HG03103 (cell line): Measurements from ENCODE around the gene SEC61G.

Source experiments
- ATAC-seq: cut with Tn5 transposase; IDR thresholded peaks from one replicate; pipeline ENCODE4 v1.9.1; 2021; ENCODE audit warnings: low read depth; ENCODE audit not compliant: unreplicated experiment

Gene SEC61G

DNA sequence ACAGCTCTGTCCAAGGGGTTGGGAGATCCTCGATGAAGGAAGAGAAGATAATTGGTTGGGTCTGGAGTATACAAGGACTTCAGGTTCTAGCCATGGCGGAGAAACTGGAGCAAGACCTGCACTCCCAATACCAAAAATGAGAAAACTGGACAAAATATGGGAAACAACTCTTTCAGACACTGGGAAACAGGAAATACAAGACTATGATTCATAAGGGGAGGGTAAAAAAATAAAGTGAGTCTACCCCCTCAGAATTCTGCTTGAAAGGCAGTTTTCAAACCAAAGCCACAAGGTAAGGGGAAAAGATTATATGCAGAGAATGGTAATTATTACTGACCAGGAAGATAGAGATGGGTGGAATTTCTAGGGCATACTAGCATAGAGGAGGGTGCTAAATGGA, 10.2 kb upstream of the SEC61G start:
- no peak for ATAC-seq

DNA sequence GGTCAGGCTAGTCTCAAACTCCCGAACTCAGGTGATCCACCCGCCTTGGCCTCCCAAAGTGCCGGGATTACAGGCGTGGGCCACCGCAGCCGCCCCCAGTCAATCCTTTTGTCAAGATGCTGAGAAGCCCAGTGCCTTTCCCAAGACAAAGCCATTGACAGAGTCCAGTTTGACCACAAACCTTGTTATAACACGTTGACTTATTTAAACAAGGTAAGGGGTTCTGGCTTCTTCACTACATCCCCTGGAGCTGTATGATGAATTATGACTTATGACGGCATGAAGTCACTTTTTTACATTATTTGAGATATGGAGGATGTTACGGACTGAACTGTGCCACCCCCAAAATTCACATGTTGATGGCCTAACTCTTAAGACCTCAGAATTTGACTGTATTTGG, 5.8 kb upstream of the SEC61G start:
- no peak for ATAC-seq

DNA sequence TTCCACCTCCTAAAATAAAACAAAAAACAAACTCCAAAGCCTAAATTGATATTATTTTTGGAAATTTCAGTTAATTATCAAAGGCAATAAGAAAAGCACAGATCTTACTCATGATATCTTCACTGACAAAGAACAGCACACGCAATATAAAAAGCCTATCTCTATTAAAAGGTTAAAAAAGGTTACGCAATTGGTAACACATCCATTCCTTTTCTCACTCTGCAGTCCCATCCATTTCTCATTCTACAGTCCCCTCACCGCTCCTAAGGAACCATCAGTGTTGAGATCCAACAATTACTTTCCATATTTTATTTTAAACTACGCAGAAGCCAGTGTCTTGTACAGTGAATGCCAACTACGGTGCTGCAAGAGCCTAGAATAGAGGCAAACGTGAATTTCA, 1.3 kb downstream of the SEC61G start:
- no peak for ATAC-seq

DNA sequence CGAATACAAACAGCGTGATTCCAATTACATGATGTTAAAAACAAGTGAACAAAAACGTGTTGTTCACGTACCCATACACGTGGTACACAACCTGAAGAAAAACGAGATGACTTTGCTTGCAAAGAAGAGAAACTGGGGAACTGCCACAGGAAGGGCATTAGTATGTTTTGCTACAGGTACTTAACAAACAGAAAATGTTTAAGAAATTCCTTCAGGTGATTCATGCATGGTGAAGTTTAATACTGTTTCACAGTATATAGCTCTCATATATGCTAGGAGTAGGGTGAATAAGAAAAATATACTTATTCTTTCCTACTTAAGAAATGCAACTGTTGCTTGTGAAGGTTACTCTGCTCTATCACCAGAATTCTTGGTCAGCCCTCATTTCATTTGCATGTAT, 9.8 kb downstream of the SEC61G start:
- ATAC-seq, result no peak

DNA sequence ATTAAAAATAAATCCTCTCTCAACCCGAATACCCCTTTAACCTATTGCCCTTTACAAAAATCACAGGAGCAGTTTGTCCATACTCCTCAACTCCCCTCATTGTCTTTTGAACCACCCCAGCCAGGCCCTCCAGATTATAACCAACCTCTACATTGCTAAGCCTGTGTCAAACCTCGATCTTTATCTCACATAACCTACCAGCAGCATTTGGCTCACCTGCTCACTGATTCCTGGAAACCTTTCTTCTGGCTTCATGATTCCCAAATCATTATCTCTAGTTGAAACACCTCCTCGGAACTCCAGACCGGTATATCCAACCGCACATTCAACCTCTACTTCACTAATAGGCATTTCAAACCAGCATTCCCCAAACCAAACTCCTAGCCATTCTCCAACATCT, 11.8 kb downstream of the SEC61G start:
- no peak for ATAC-seq

DNA sequence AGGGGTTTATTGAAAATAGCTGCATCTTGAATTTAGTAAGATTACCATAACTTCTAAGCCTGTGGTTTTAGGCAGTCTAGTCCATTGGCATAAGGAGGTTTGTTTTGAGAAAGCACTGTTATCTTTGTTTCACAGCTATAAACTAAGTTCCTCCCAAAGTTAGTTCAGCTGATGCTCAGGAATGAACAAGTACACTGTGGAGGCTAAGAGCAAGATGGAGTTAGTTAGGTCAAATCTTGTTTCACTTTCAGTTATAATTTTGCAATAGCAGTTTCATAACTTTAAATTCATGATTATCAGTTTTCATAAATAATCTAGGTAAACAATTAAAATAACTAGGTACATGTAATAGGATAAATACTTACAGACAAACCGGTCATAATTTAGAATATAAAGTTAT, 15.4 kb downstream of the SEC61G start:
- no peak for ATAC-seq

DNA sequence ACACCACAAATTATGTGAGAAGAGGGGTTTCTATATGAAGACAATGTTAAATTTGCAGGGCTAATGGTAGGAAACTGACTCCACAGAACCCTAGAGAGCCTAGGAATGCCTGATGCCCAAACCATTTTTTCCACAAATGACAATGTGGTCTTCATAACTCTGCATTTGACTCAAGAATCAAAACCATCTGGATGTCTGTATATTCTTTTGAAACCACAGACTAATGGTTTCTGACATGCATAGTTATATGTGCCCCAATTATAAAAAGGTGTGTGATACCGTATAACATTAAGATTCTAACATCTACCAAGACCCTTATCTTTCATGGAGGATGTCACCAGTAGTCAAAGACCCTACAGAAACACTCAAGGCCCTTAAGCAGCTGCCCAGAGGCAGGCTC, 20.3 kb downstream of the SEC61G start:
- no peak for ATAC-seq

DNA sequence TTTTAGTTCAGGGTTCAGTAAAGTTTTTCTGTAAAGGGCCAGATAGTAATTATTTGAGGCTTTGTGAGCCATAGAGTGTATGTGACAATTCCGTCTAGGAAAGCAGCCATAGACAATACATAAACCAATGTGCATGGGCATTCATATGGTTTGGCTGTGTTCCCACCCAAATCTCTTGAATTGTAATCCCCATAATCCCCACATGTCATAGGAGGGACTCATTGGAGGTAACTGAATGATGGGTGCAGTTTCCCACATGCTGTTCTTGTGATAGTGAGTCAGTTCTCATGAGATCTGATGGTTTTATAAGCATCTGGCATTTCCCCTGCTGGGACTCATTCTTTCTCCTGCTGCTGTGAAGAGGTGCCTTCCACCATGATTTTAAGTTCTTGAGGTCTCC, 29.9 kb downstream of the SEC61G start:
- ATAC-seq, result no peak

DNA sequence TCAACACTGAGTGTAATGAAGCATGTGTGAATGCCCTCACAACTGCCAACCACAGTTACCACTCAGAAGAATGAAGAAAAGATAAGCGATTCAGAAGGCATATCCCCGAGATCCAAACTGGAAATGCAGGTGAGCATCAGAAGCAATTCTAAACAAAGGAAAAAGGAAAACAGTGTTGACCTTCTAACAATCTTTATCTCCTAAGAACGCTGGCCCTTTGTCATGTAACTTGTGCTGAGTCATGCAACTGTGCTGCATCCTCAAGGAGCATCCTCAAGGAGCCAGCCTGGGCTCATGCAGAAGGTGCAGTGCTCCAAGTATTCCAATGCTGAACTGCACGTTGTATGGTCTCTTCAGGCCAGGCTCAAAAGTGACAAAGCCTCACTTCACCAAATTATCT, 30.6 kb downstream of the SEC61G start:
- no peak for ATAC-seq

DNA sequence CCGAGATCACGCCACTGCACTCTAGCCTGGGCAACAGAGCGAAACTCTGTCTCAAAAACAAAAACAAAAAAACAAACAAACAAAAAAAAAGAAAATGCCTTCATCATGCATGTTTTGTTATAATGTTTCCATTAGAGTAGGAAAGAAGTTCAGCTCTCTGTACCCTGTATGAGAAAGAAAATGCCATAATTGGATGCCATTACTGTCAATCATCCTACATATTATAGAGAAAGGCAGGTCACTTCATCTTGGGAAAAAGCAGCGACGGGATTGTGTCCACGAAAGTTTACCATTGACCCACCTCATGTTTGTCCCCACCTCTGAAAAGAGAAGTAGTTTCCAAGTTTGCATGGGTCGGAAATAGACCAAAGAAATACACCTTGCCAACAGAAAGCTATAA, 33.8 kb downstream of the SEC61G start:
- ATAC-seq, result no peak

DNA sequence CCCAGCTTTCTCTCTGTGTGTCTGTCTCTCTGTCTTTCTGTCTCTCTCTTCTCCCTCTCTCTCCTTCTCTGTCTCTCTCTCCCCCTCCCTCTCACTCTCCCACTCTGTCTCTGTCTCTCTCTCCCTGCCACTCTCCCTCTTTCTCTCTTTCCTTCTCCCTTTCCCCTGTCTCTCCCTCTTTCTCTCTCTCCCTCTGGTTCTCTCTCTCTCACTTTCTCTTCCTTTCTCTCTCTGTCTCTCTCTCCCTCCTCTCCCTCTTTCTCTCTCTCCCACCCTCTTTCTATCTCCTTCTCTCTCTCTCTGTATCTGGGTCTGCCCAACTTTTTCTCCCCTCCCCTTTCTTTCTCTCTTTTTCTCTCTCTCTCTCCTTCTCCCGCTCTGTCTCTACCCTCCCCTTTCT, 36.5 kb downstream of the SEC61G start:
- ATAC-seq, result no peak

DNA sequence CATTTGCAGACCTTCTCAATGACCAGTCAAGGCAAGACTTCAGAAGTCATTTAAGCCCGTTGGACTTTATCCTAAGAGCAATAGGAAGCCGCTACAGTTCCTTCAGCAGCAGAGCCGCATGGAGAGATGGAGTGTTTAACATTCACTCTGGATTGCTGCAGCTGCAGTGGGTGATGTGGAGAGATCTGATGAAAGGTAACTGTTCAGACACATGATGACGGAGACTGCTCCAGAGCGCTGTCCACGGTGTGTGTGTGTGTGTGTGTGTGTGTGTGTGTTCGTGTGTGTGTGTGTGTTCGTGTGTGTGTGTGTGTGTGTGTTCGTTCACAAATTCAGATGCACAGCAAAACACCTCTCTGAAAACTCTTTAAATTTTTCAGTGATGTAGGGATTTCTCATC, 37.0 kb downstream of the SEC61G start:
- ATAC-seq, result no peak

DNA sequence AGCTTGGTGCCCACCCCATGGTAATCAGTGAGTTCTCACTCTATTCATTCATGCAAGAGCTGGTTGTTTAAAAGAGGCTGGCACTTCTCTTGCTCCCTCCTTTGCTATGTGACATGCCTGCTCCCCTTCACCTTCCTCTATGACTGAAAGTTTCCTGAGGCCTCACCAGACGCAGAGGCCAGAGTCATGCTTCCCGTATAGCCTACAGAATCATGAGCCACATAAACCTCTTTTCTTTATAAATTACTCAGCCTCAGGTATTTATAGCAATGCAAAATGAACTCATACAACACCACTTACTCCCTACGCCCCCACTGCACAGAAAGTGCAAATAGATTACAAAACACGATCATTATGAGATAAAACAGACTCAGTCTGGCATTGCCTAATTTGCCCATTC, 39.0 kb downstream of the SEC61G start:
- ATAC-seq, result no peak

DNA sequence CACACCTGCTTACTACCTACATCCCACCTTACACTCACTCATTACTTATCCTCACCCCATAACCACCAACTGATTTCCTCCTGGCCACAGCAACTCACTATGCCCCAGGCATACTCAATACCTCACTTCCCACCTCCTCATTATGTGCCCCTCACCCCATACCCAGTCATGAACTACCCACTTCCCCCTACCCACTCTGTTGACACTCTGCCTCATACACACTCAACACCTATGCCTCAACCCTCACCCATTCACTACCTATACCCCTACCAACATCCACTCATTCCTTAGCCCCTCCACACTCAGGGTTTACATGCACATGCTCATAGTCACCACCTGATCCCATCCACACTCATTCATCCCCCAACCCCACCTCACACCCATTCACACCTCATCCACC, 39.6 kb downstream of the SEC61G start:
- no peak for ATAC-seq

DNA sequence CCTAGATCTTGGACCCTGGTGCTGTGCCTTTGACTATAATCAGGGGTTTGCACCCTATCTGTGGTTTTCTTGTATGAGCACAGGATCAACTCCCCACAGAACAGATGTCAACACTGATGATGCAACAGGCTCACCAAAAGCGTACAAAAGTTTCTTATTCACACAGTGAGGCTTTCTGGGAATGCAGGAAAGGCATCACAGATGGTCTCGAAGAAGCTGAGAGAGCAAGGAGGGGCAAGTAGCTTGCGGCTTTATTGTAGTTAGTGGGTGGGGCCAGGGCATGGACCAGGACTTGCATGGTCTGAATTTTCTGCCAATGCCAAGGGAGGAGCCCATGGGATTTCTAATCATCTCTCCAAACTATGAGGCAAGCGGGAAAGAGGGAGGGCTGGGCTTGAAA, 46.2 kb downstream of the SEC61G start:
- ATAC-seq, result no peak

DNA sequence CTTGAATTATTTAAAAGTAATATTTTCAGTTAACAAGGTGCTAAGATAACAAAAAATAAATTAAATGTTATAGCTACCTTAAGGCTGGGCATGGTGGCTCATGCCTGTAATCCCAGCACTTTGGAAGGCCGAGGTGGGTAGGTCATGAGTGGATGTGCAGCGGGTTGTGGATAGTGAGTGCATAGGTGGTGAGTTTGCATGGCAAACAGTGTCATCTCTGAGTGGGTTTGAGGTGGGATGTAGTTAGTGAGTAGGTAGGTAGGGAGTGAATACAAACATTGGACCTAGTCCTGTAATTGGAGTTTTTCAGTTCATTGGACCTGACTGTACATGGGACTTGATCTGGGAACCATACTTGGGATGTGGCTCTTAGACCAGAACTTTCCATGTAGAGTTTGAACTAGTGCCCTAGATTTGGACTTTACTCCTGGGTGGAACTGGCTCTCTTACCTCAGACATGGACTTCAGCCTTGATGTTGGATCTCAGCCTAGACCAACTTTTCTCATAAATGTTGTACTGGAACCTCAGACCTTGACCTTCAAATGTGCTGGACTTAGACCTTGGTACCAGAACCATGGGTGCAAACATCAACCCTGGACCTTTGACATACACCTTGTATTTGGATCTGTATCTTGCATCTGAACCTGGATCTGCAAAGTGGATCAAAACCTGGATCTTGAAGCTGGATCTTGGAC, 47.0 kb downstream of the SEC61G start:
- no peak for ATAC-seq

DNA sequence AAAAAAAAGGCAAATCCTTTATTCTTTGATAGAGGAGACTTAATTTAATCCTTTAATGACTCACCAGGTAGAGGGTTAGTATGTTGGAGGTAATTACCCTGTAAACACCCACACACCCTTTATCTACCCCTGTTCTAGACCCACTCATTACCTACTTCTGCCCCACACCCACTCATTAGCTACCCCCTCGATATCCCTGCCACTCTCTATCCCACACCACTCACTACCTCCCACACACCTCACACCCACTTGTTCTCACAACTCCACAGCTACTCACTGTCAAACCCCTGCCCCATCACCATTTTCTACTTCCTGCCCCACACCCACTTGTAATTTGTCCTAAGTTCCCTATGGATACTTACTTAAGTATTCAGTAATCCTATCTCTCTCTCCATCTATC, 49.7 kb downstream of the SEC61G start:
- ATAC-seq, result no peak

DNA sequence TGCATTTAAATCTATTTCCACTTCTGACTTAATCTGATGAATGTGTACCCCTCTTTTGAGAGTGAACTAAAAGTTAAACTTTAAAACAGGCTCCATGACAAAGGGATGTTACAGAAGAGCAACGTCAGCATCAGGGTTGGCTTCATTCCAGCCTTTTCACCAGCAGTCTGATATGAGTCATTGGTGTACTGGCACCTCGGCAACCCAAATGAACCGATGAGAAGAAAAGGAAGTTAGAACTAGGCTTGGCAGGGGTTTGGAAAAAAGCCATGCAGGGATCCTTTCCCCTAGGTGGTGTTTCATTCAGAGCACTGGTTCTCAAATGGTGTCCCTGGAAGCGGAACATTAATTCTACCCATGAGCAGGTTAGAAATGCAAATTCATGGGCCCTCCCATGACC, 53.6 kb downstream of the SEC61G start:
- ATAC-seq, result no peak

DNA sequence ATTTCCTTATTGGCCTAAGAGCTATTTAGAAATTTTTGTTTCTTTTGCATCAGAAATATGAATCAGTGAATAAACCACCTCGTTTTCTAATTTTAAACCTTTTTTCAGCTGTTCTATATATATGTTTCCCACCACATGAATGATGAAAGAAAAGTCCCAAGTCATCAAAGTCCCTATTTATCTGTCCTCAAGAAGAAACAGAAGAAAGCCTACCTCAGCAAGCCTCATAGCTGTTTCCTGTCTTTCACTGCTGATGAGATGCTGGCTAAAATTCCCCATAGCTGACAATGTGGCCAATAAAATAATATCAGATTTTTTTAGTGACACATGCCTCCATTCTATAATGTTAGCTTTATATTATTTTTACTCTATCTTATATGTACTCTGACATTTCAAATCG, 54.2 kb downstream of the SEC61G start:
- ATAC-seq, result no peak
